Ectodermal cell (in vitro differentiated cells): ENCODE data around the gene FLOT1.

Experiments
- H3K27ac ChIP-seq: 2 replicates; pipeline ENCODE4 v1.7.0; 2013; ENCODE audit warnings: mild to moderate bottlenecking, low read depth, low read length; ENCODE audit not compliant: insufficient read depth, poor library complexity, severe bottlenecking
- H3K27me3 ChIP-seq: 2 replicates; pipeline ENCODE4 v1.7.0; 2013; ENCODE audit warnings: mild to moderate bottlenecking, low read length; ENCODE audit not compliant: insufficient read depth, control insufficient read depth, poor library complexity, severe bottlenecking
- H3K36me3 ChIP-seq: one replicate; pipeline ENCODE4 v1.7.0; 2013; ENCODE audit warnings: low read length; ENCODE audit not compliant: control insufficient read depth, insufficient read depth
- H3K4me1 ChIP-seq: one replicate; pipeline ENCODE4 v1.7.0; 2013; ENCODE audit warnings: low read length; ENCODE audit not compliant: control insufficient read depth, insufficient read depth
- H3K4me3 ChIP-seq: 2 replicates; pipeline ENCODE4 v1.7.0; 2013; ENCODE audit warnings: low read depth, low read length, control low read depth; ENCODE audit not compliant: insufficient read depth
- H3K9me3 ChIP-seq: 2 replicates; pipeline ENCODE4 v1.7.0; 2013; ENCODE audit warnings: mild to moderate bottlenecking, low read length, moderate library complexity; ENCODE audit not compliant: control insufficient read depth
- WGBS, 2 experiments: methylation state at CpG; one replicate each; pipeline ENCODE4 v1.1.7; 2013; ENCODE audit warnings: missing lambda C conversion rate in 2 of 2; 5-methylcytosine and 5-hydroxymethylcytosine counted together

FLOT1 gene

GRCh38 chr6:30685157-30686008, 57.1 kb downstream of the FLOT1 start:
- peaks cover 57% of the 10 kb centered on the region for H3K4me1 ChIP-seq

GRCh38 chr6:30684386-30685156, 57.9 kb downstream of the FLOT1 start:
- peaks cover 59% of the 10 kb centered on the region for H3K4me1 ChIP-seq
- H3K27ac ChIP-seq, result no peak overlapping the region

More at GRCh38 chr6:30685157-30686008, 57.1 kb downstream of the FLOT1 start:
- H3K9me3 ChIP-seq, result no peaks in the 10 kb centered on the region
- H3K4me3 ChIP-seq, result peak overlapping the region; percentile 69
- H3K27ac ChIP-seq, result no peak overlapping the region
- WGBS, 2 experiments, result 59 to 60% methylated on average over 29 of the region's 29 CpGs
- no peaks in the 10 kb centered on the region for H3K36me3 ChIP-seq
- H3K27me3 ChIP-seq, result no peaks in the 10 kb centered on the region

GRCh38 chr6:30683980-30684338, 58.5 kb downstream of the FLOT1 start:
- H3K9me3 ChIP-seq, result no peaks in the 10 kb centered on the region
- 47 to 53% methylated on average over 2 of the region's 2 CpGs for WGBS, 2 experiments
- H3K27me3 ChIP-seq, result no peaks in the 10 kb centered on the region
- H3K4me1 ChIP-seq, result peaks cover 57% of the 10 kb centered on the region
- no peak overlapping the region for H3K27ac ChIP-seq
- no peaks in the 10 kb centered on the region for H3K36me3 ChIP-seq
- H3K4me3 ChIP-seq, result peak overlapping the region; percentile 40

More at GRCh38 chr6:30684386-30685156, 57.9 kb downstream of the FLOT1 start:
- no peaks in the 10 kb centered on the region for H3K27me3 ChIP-seq
- no peaks in the 10 kb centered on the region for H3K36me3 ChIP-seq
- WGBS, 2 experiments, result 74 to 81% methylated on average over 18 to 20 of the region's 21 CpGs
- H3K4me3 ChIP-seq, result peak overlapping the region; percentile 40
- no peaks in the 10 kb centered on the region for H3K9me3 ChIP-seq

- no peak overlapping the region for H3K27ac ChIP-seq
- no peaks in the 10 kb centered on the region for H3K9me3 ChIP-seq
- no peaks in the 10 kb centered on the region for H3K27me3 ChIP-seq
- peaks cover 54% of the 10 kb centered on the region for H3K4me1 ChIP-seq
- H3K36me3 ChIP-seq, result no peaks in the 10 kb centered on the region
- WGBS, 2 experiments, result 25 to 31% methylated on average over 7 of the region's 7 CpGs
- H3K4me3 ChIP-seq, result peak overlapping the region; percentile 40
Observed at GRCh38 chr6:30683183-30683979, 59.1 kb downstream of the FLOT1 start.

GRCh38 chr6:30682143-30683117, 60.1 kb downstream of the FLOT1 start:
- no peaks in the 10 kb centered on the region for H3K9me3 ChIP-seq
- WGBS, 2 experiments, result 40% methylated on average over 11 of the region's 11 CpGs
- H3K27me3 ChIP-seq, result no peaks in the 10 kb centered on the region
- H3K4me3 ChIP-seq, result peak overlapping the region; percentile 40
- H3K27ac ChIP-seq, result peak overlapping the region; percentile 70
- H3K36me3 ChIP-seq, result no peaks in the 10 kb centered on the region
- H3K4me1 ChIP-seq, result peaks cover 47% of the 10 kb centered on the region

- no peak overlapping the region for H3K27ac ChIP-seq
Observed at GRCh38 chr6:30681766-30682142, 60.7 kb downstream of the FLOT1 start.

GRCh38 chr6:30679765-30680535, 62.5 kb downstream of the FLOT1 start:
- no peaks in the 10 kb centered on the region for H3K9me3 ChIP-seq
- H3K27me3 ChIP-seq, result no peaks in the 10 kb centered on the region
- peak overlapping the region; percentile 2 for H3K27ac ChIP-seq
- H3K4me3 ChIP-seq, result peak overlapping the region; percentile 9
- 69 to 75% methylated on average over 7 of the region's 7 CpGs for WGBS, 2 experiments
- peaks cover 41% of the 10 kb centered on the region for H3K4me1 ChIP-seq
- H3K36me3 ChIP-seq, result peaks cover 8% of the 10 kb centered on the region

More at GRCh38 chr6:30681766-30682142, 60.7 kb downstream of the FLOT1 start:
- WGBS, 2 experiments, result 81 to 88% methylated on average over 4 of the region's 4 CpGs
- Histone ChIP-seq H3K36me3 (peaks cover 3% of the 10 kb centered on the region), H3K9me3 (no peaks in the 10 kb centered on the region), H3K4me1 (peaks cover 47% of the 10 kb centered on the region), H3K4me3 (no peak overlapping the region), H3K27me3 (no peaks in the 10 kb centered on the region)

- no peak overlapping the region for H3K4me3 ChIP-seq
- H3K36me3 ChIP-seq, result peaks cover 8% of the 10 kb centered on the region
- no peaks in the 10 kb centered on the region for H3K9me3 ChIP-seq
- H3K27me3 ChIP-seq, result no peaks in the 10 kb centered on the region
- H3K4me1 ChIP-seq, result peaks cover 34% of the 10 kb centered on the region
- 16 to 18% methylated on average over 31 of the region's 31 CpGs for WGBS, 2 experiments
- H3K27ac ChIP-seq, result no peak overlapping the region
Observed at GRCh38 chr6:30678964-30679726, 63.3 kb downstream of the FLOT1 start.
